Naive B cell (primary cell): ENCODE results near the gene SNAI3. TPM values are rescaled to one million over a fixed set of nuclear protein-coding genes. Genes with fewer than 3 reads are reported as not detected.

Experiments used
- ATAC-seq, 2 donors: fragments of 150-1000 bp; cut with Tn5 transposase; 2 replicates each; pipeline ENCODE4 v1.10.0; 2021; ENCODE audit warnings: low read depth in 2 of 2, mild to moderate bottlenecking in 2 of 2, moderate library complexity in 2 of 2
- DNase-seq: peaks from one replicate; pipeline ENCODE4 v3.0.0; 2022
- H3K27ac Mint-ChIP-seq, 6 donors: one replicate each; pipeline ENCODE4 v1.8.0; 2020 to 2022; ENCODE audit warnings: mild to moderate bottlenecking in 6 of 6, mixed read lengths in 6 of 6, moderate library complexity in 5 of 6, inconsistent platforms in 2 of 6
- H3K27me3 Mint-ChIP-seq, 3 donors: one replicate each; pipeline ENCODE4 v1.8.0; 2021 to 2022; ENCODE audit warnings: mixed read lengths in 3 of 3, mild to moderate bottlenecking in 1 of 3
- H3K36me3 Mint-ChIP-seq, 2 donors: one replicate each; pipeline ENCODE4 v1.8.0; 2020 to 2022; ENCODE audit warnings: mixed read lengths in 2 of 2, inconsistent platforms in 1 of 2, mild to moderate bottlenecking in 1 of 2
- H3K4me1 Mint-ChIP-seq, 3 donors: one replicate each; pipeline ENCODE4 v1.8.0; 2020 to 2022; ENCODE audit warnings: mixed read lengths in 3 of 3, inconsistent platforms in 1 of 3, mild to moderate bottlenecking in 1 of 3, moderate library complexity in 1 of 3
- H3K4me3 Mint-ChIP-seq, 8 donors: one replicate each; pipeline ENCODE4 v1.8.0; 2020 to 2022; ENCODE audit warnings: mild to moderate bottlenecking in 8 of 8, mixed read lengths in 8 of 8, moderate library complexity in 8 of 8, inconsistent platforms in 2 of 8
- H3K9me3 Mint-ChIP-seq, 7 donors: one replicate each; pipeline ENCODE4 v1.8.0; 2020 to 2022; ENCODE audit warnings: mixed read lengths in 7 of 7, mild to moderate bottlenecking in 5 of 7, inconsistent platforms in 2 of 7, moderate library complexity in 1 of 7
- polyA plus RNA-seq, 6 donors: library from polyadenylated mRNA; unstranded; fragments of 300-500 nt; fragmentation: Illumina TruSeq; gene quantifications; one replicate each; pipeline ENCODE4 v1.2.3, GENCODE V29; 2021; ENCODE audit warnings: low read depth in 6 of 6

Gene SNAI3
- polyA plus RNA-seq, 6 donors from 2014 or later = 1.4 to 9.0 (median 5.9) TPM

GRCh38 chr16:88649195-88649923 is 36.9 kb downstream of the SNAI3 start:
- DNase-seq (no peak), ATAC-seq (no peak)
- H3K9me3 Mint-ChIP-seq = no peaks in the 10 kb centered on the region
- H3K27me3 Mint-ChIP-seq = no peaks in the 10 kb centered on the region
- peaks cover 32 to 51% (median 48%) of the 10 kb centered on the region in 3 donors for H3K4me1 Mint-ChIP-seq
- peak overlapping the region; percentile 92 to 98 (median 94) for H3K4me3 Mint-ChIP-seq
- peak overlapping the region in 5 of 6 donors; percentile 68 to 99 (median 93) for H3K27ac Mint-ChIP-seq
- peaks cover 0 to 12% of the 10 kb centered on the region in 2 donors for H3K36me3 Mint-ChIP-seq

- no peaks in the 10 kb centered on the region for H3K27me3 Mint-ChIP-seq
- H3K27ac Mint-ChIP-seq = peak overlapping the region in 1 of 6 donors; percentile 85
- peak overlapping the region in 7 of 8 donors; percentile 12 to 92 (median 40) for H3K4me3 Mint-ChIP-seq
- peaks cover 0 to 12% of the 10 kb centered on the region in 2 donors for H3K36me3 Mint-ChIP-seq
- ATAC-seq (no peak), DNase-seq (no peak)
- H3K4me1 Mint-ChIP-seq = peaks cover 38 to 49% (median 48%) of the 10 kb centered on the region in 3 donors
- no peaks in the 10 kb centered on the region for H3K9me3 Mint-ChIP-seq
Observed at GRCh38 chr16:88647178-88648070, 38.9 kb downstream of the SNAI3 start.

- H3K36me3 Mint-ChIP-seq = peaks cover 0 to 12% of the 10 kb centered on the region in 2 donors
- H3K27ac Mint-ChIP-seq = peak overlapping the region in 2 of 6 donors; percentile 58 to 85
- ATAC-seq (no peak), DNase-seq (no peak)
- H3K27me3 Mint-ChIP-seq = no peaks in the 10 kb centered on the region
- peaks cover 43 to 54% (median 48%) of the 10 kb centered on the region in 3 donors for H3K4me1 Mint-ChIP-seq
- H3K9me3 Mint-ChIP-seq = no peaks in the 10 kb centered on the region
- peak overlapping the region in 5 of 8 donors; percentile 10 to 47 (median 27) for H3K4me3 Mint-ChIP-seq
Observed at GRCh38 chr16:88646345-88647034, 39.8 kb downstream of the SNAI3 start.

GRCh38 chr16:88645941-88646340 is 40.4 kb downstream of the SNAI3 start:
- peaks cover 0 to 12% of the 10 kb centered on the region in 2 donors for H3K36me3 Mint-ChIP-seq
- DNase-seq (no peak), ATAC-seq (no peak)
- H3K9me3 Mint-ChIP-seq = no peaks in the 10 kb centered on the region
- no peaks in the 10 kb centered on the region for H3K27me3 Mint-ChIP-seq
- peaks cover 40 to 58% (median 48%) of the 10 kb centered on the region in 3 donors for H3K4me1 Mint-ChIP-seq
- H3K27ac Mint-ChIP-seq = no peak overlapping the region
- peak overlapping the region in 3 of 8 donors; percentile 10 to 47 (median 44) for H3K4me3 Mint-ChIP-seq

GRCh38 chr16:88645455-88645854 is 40.9 kb downstream of the SNAI3 start:
- Mint-ChIP-seq H3K27ac (peak overlapping the region in 2 of 6 donors; percentile 28 to 47), H3K36me3 (peaks cover 0 to 12% of the 10 kb centered on the region in 2 donors), H3K4me3 (peak overlapping the region in 4 of 8 donors; percentile 9 to 69 (median 50)), H3K27me3 (no peaks in the 10 kb centered on the region), H3K9me3 (no peaks in the 10 kb centered on the region), H3K4me1 (peaks cover 43 to 63% (median 53%) of the 10 kb centered on the region in 3 donors)
- ATAC-seq (no peak), DNase-seq (no peak)

- peak overlapping the region in 1 of 8 donors; percentile 59 for H3K4me3 Mint-ChIP-seq
- H3K9me3 Mint-ChIP-seq = no peaks in the 10 kb centered on the region
- peak overlapping the region in 1 of 6 donors; percentile 63 for H3K27ac Mint-ChIP-seq
- ATAC-seq (no peak), DNase-seq (no peak)
- no peaks in the 10 kb centered on the region for H3K27me3 Mint-ChIP-seq
- peaks cover 0 to 6% of the 10 kb centered on the region in 2 donors for H3K36me3 Mint-ChIP-seq
- H3K4me1 Mint-ChIP-seq = peaks cover 47 to 63% (median 57%) of the 10 kb centered on the region in 3 donors
Observed at GRCh38 chr16:88643644-88643932, 42.7 kb downstream of the SNAI3 start.

GRCh38 chr16:88642881-88643643 is 43.2 kb downstream of the SNAI3 start:
- Mint-ChIP-seq H3K4me1 (peaks cover 50 to 64% (median 57%) of the 10 kb centered on the region in 3 donors), H3K9me3 (no peaks in the 10 kb centered on the region)

GRCh38 chr16:88640498-88641247 is 45.6 kb downstream of the SNAI3 start:
- Mint-ChIP-seq H3K27ac (peak overlapping the region; percentile 38 to 93 (median 83)), H3K4me3 (peak overlapping the region; percentile 55 to 90 (median 71)), H3K9me3 (no peaks in the 10 kb centered on the region), H3K4me1 (peaks cover 56 to 74% (median 71%) of the 10 kb centered on the region in 3 donors), H3K36me3 (peaks cover 0 to 6% of the 10 kb centered on the region in 2 donors), H3K27me3 (no peaks in the 10 kb centered on the region)
- ATAC-seq = peak; percentile 22 to 34
- peak; percentile 40 for DNase-seq

More at GRCh38 chr16:88642881-88643643, 43.2 kb downstream of the SNAI3 start:
- no peak for DNase-seq
- H3K27me3 Mint-ChIP-seq = no peaks in the 10 kb centered on the region
- no peak overlapping the region for H3K27ac Mint-ChIP-seq
- no peak for ATAC-seq
- peak overlapping the region in 1 of 8 donors; percentile 44 for H3K4me3 Mint-ChIP-seq
- H3K36me3 Mint-ChIP-seq = peaks cover 0 to 6% of the 10 kb centered on the region in 2 donors

GRCh38 chr16:88640039-88640495 is 46.2 kb downstream of the SNAI3 start:
- H3K9me3 Mint-ChIP-seq = no peaks in the 10 kb centered on the region
- peak overlapping the region; percentile 55 to 90 (median 71) for H3K4me3 Mint-ChIP-seq
- peak overlapping the region in 5 of 6 donors; percentile 62 to 93 (median 89) for H3K27ac Mint-ChIP-seq
- DNase-seq (no peak), ATAC-seq (no peak)
- peaks cover 57 to 74% (median 71%) of the 10 kb centered on the region in 3 donors for H3K4me1 Mint-ChIP-seq
- no peaks in the 10 kb centered on the region for H3K27me3 Mint-ChIP-seq
- H3K36me3 Mint-ChIP-seq = peaks cover 0 to 4% of the 10 kb centered on the region in 2 donors

GRCh38 chr16:88639231-88640038 is 46.9 kb downstream of the SNAI3 start:
- ATAC-seq (peak; percentile 15 to 19), DNase-seq (no peak)
- H3K27ac Mint-ChIP-seq = peak overlapping the region in 1 of 6 donors; percentile 93
- H3K4me1 Mint-ChIP-seq = peaks cover 52 to 70% (median 65%) of the 10 kb centered on the region in 3 donors
- H3K36me3 Mint-ChIP-seq = no peaks in the 10 kb centered on the region
- peak overlapping the region; percentile 55 to 90 (median 71) for H3K4me3 Mint-ChIP-seq
- H3K27me3 Mint-ChIP-seq = no peaks in the 10 kb centered on the region
- H3K9me3 Mint-ChIP-seq = no peaks in the 10 kb centered on the region
